PC-3 (cell line): Measurements from ENCODE around the gene NT5DC3. TPM values are rescaled to one million over a fixed set of nuclear protein-coding genes. Genes with fewer than 3 reads are reported as not detected.

Experiments
- ATAC-seq: fragments of 200-7000 bp; cut with Tn5 transposase; 2 replicates; pipeline ENCODE4 v1.9.1; 2020; ENCODE audit warnings: mild to moderate bottlenecking, moderate library complexity
- BruUV-seq: library from RNA; stranded (reverse); fragments of 400-500 nt; replicated peaks from 2 replicates; lab custom pipeline; 2021; lab: Mats Ljungman, UMichigan
- CTCF ChIA-PET: fragments of 300-600 bp; sonication (Branson Sonifier 250); formaldehyde crosslinking; loops from one replicate; lab custom pipeline; 2022; ENCODE audit warnings: antibody characterized with exemption; lab: Charles Lee
- POLR2A ChIA-PET: fragments of 300-600 bp; sonication (Branson Sonifier 250); formaldehyde crosslinking; loops from one replicate; lab custom pipeline; 2022; ENCODE audit warnings: antibody characterized with exemption; ENCODE audit not compliant: unreplicated experiment; lab: Charles Lee
- DNase-seq: peaks from one replicate; pipeline ENCODE4 v3.0.0-alpha.2; 2015
- H2AFZ ChIP-seq: fragments of 300-600 bp; sonication (generic); 2 replicates; pipeline ENCODE4 v1.6.0; 2016; ENCODE audit warnings: antibody characterized with exemption, low read length
- H3F3A ChIP-seq: fragments of 300-600 bp; sonication (generic); one replicate; pipeline ENCODE4 v1.6.0; 2017; ENCODE audit warnings: antibody characterized with exemption, low read length, control low read depth, mild to moderate bottlenecking; ENCODE audit not compliant: unreplicated experiment
- H3K27ac ChIP-seq: fragments of 300-600 bp; sonication (generic); 2 replicates; pipeline ENCODE4 v1.5.1; 2016; ENCODE audit warnings: mild to moderate bottlenecking, low read length
- H3K27me3 ChIP-seq: fragments of 300-600 bp; sonication (generic); 2 replicates; pipeline ENCODE4 v1.6.1; 2016; ENCODE audit warnings: low read length, mixed read lengths
- H3K36me3 ChIP-seq: fragments of 300-600 bp; sonication (generic); 2 replicates; pipeline ENCODE4 v1.6.1; 2016; ENCODE audit warnings: low read depth, mixed run types, low read length, mixed read lengths
- H3K4me1 ChIP-seq: fragments of 300-600 bp; sonication (generic); 2 replicates; pipeline ENCODE4 v1.5.1; 2016; ENCODE audit warnings: low read length; ENCODE audit not compliant: insufficient read depth
- H3K4me2 ChIP-seq: fragments of 300-600 bp; sonication (generic); 2 replicates; pipeline ENCODE4 v1.6.0; 2016; ENCODE audit warnings: low read length
- H3K4me3 ChIP-seq: fragments of 300-600 bp; sonication (generic); 2 replicates; pipeline ENCODE4 v1.5.1; 2016; ENCODE audit warnings: mild to moderate bottlenecking, low read length, mixed read lengths
- H3K79me2 ChIP-seq: fragments of 300-600 bp; sonication (generic); 2 replicates; pipeline ENCODE4 v1.6.1; 2017; ENCODE audit warnings: low read length, mixed read lengths
- H3K9ac ChIP-seq: fragments of 300-600 bp; sonication (generic); 2 replicates; pipeline ENCODE4 v1.6.0; 2016; ENCODE audit warnings: mild to moderate bottlenecking, low read length
- H3K9me2 ChIP-seq: fragments of 300-600 bp; sonication (generic); replicated peaks from 2 replicates; pipeline ENCODE4 v1.6.1; 2016; ENCODE audit warnings: mixed run types, low read length, mixed read lengths
- H3K9me3 ChIP-seq: fragments of 300-600 bp; sonication (generic); 2 replicates; pipeline ENCODE4 v1.6.1; 2016; ENCODE audit warnings: low read length, mixed read lengths
- H4K20me1 ChIP-seq: fragments of 300-600 bp; sonication (generic); 2 replicates; pipeline ENCODE4 v1.6.1; 2016; ENCODE audit warnings: low read length, mixed read lengths
- EZH2 ChIP-seq: fragments of 300-600 bp; sonication (generic); IDR thresholded peaks from one replicate; pipeline ENCODE4 v1.6.1; 2017; ENCODE audit warnings: antibody characterized with exemption, mild to moderate bottlenecking, low read length; ENCODE audit not compliant: unreplicated experiment
- EZH2phosphoT487 ChIP-seq: fragments of 300-600 bp; sonication (generic); IDR thresholded peaks from 2 replicates; pipeline ENCODE4 v1.6.1; 2018; ENCODE audit warnings: mild to moderate bottlenecking, antibody characterized with exemption, low read length, borderline replicate concordance
- intact Hi-C: fragments of 100-400 bp; cut with micrococcal nuclease; formaldehyde crosslinking; loops from 2 replicates; pipeline ENCODE4 v1.9.0; 2023
- total RNA-seq: library from RNA; depleted of rRNA; stranded (reverse); fragments of >200 nt; gene quantifications from 2 replicates; pipeline ENCODE4 v1.2.3, GENCODE V29; 2014
- TF ChIP-seq, protein P1 (sequence below): fragments of 300-600 bp; sonication (generic); conservative IDR thresholded peaks from 2 replicates; pipeline ENCODE4 v1.5.1; 2017; ENCODE audit warnings: antibody characterized with exemption, low read depth, mild to moderate bottlenecking, low read length

NT5DC3 gene
- total RNA-seq, 1 experiment from 2014 or later = 15.7 TPM

DNA sequence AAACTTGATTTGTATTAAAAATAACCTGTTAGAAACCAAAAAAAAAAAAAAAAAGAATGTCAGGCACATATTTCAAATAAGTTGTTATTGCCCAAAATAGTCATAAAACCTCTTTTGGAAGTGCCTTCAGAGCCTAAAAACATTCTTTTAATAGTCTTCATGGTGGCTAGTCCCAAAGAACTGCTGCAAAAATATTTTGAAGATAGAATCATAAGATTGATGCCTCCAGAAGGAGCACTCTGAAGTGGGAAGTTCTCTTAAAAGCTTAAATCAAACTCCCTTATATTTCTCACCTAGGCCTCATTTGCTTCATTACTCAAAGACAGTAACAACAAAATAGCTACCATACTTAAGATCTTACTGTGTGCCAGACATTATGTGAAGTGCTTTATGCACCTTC lies 27.2 kb upstream of the NT5DC3 start:
- TF ChIP-seq EZH2 = no peak
- TF ChIP-seq, protein P1, sequence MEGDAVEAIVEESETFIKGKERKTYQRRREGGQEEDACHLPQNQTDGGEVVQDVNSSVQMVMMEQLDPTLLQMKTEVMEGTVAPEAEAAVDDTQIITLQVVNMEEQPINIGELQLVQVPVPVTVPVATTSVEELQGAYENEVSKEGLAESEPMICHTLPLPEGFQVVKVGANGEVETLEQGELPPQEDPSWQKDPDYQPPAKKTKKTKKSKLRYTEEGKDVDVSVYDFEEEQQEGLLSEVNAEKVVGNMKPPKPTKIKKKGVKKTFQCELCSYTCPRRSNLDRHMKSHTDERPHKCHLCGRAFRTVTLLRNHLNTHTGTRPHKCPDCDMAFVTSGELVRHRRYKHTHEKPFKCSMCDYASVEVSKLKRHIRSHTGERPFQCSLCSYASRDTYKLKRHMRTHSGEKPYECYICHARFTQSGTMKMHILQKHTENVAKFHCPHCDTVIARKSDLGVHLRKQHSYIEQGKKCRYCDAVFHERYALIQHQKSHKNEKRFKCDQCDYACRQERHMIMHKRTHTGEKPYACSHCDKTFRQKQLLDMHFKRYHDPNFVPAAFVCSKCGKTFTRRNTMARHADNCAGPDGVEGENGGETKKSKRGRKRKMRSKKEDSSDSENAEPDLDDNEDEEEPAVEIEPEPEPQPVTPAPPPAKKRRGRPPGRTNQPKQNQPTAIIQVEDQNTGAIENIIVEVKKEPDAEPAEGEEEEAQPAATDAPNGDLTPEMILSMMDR = no peak
- TF ChIP-seq EZH2phosphoT487 = no peak
- CTCF ChIA-PET = interaction anchor here (0.6 kb wide), 1 partner anchor 90 kb away, joined by 3 read pairs; no protein-coding TSS in a partner anchor
- Histone ChIP-seq H3F3A (no peaks in the 10 kb centered on the region), H3K9ac (no peak overlapping the region), H2AFZ (no peak overlapping the region), H3K9me3 (no peaks in the 10 kb centered on the region), H4K20me1 (no peaks in the 10 kb centered on the region), H3K4me3 (no peak overlapping the region), H3K79me2 (no peaks in the 10 kb centered on the region), H3K4me2 (no peak overlapping the region), H3K27ac (no peak overlapping the region), H3K27me3 (no peaks in the 10 kb centered on the region), H3K9me2 (no peaks in the 10 kb centered on the region), H3K36me3 (no peaks in the 10 kb centered on the region), H3K4me1 (no peaks in the 10 kb centered on the region)
- intact Hi-C loops = loop anchor here (5.0 kb wide), 1 partner anchor 41 kb away; no protein-coding TSS in a partner anchor
- no peak for ATAC-seq
- DNase-seq = no peak
- POLR2A ChIA-PET = no interaction called here
- BruUV-seq = no TSS peak

DNA sequence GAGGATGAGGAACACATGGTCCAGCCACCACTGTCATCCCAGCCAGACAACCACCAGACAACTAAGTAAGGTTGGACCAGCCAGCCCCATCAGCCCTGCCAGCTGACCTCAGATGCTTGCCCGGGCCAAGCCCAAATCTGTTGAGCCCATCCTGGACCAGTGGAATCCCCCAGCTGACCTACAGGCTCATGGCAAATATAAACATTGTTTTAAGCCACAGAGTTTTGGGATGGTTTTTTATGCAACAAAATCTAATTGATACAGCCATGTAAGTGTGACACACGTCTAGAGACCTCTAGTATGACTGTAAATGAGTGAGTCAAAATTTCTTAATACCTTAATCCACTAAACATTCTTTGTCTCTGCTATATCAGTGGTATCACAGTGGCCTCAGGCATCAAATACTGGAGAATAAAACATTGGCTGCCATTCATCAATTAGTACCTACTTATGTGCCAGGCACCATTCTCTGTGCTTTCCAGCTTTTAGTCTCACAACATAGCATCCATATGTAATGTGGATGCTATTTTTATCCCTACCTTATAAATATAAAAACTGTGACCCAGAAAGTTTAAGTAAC lies 24.2 kb upstream of the NT5DC3 start:
- TF ChIP-seq, protein P1 = no peak
- TF ChIP-seq EZH2phosphoT487 = no peak
- no peak for TF ChIP-seq EZH2
- Histone ChIP-seq H3K9me3 (no peaks in the 10 kb centered on the region), H3K27me3 (no peaks in the 10 kb centered on the region), H3K9ac (no peak overlapping the region), H3K36me3 (no peaks in the 10 kb centered on the region), H3K27ac (no peak overlapping the region), H3K4me2 (no peak overlapping the region), H4K20me1 (no peaks in the 10 kb centered on the region), H3K9me2 (no peaks in the 10 kb centered on the region), H3K79me2 (no peaks in the 10 kb centered on the region), H2AFZ (no peak overlapping the region), H3F3A (peaks cover under 1% of the 10 kb centered on the region), H3K4me1 (peaks cover 15% of the 10 kb centered on the region), H3K4me3 (no peak overlapping the region)
- intact Hi-C loops = loop anchor here (5.0 kb wide), 1 partner anchor 38 kb away; no protein-coding TSS in a partner anchor
- no TSS peak for BruUV-seq
- CTCF ChIA-PET = no interaction called here
- ATAC-seq (no peak), DNase-seq (no peak)
- POLR2A ChIA-PET = no interaction called here

- ChIA-PET CTCF (no interaction called here), POLR2A (no interaction called here)
- no peak overlapping the region for H3K4me2 ChIP-seq
- no peaks in the 10 kb centered on the region for H4K20me1 ChIP-seq
- ATAC-seq = no peak
- TF ChIP-seq EZH2phosphoT487 (no peak), EZH2 (no peak)
- TF ChIP-seq, protein P1 = no peak
- no peaks in the 10 kb centered on the region for H3K79me2 ChIP-seq
- peaks cover 6% of the 10 kb centered on the region for H3F3A ChIP-seq
- peaks cover 21% of the 10 kb centered on the region for H3K4me1 ChIP-seq
- intact Hi-C loops = loop anchor here (5.0 kb wide), 1 partner anchor 37 kb away; no protein-coding TSS in a partner anchor
- H3K27ac ChIP-seq = no peak overlapping the region
- H3K9me3 ChIP-seq = no peaks in the 10 kb centered on the region
- no TSS peak for BruUV-seq
- H3K9me2 ChIP-seq = no peaks in the 10 kb centered on the region
- no peaks in the 10 kb centered on the region for H3K27me3 ChIP-seq
- DNase-seq = no peak
- no peak overlapping the region for H3K9ac ChIP-seq
- H2AFZ ChIP-seq = no peak overlapping the region
- no peaks in the 10 kb centered on the region for H3K36me3 ChIP-seq
- H3K4me3 ChIP-seq = no peak overlapping the region
These were observed 23.7 kb upstream of the NT5DC3 start for GRCh38 chr12:103864710-103865109.
